ENCODE data around the gene PHACTR4.
"Not testable (repeated sequence)": the region's sequence is repeated elsewhere in the genome, so short reads cannot be mapped to it uniquely, and the experiment has no call there.

PHACTR4 gene

DNA sequence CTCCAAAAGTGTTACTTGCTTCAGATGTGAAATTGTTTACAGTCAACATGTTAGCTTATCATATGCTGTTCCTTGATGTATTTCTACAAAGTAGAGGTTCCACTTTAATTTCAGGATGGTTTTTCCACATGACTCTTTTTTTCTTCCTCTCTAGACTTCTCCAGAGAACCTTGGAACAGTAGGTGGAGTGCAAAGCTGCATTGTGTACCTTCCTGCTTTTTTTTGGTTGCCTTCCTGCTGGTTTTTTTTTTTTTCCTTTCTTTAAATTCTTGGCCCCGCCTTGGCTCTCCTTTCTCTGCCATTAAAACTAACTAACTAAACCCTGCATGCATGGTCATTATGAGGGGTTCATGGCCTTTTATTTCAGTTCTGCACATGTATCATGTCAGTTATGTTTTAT is 88.1 kb downstream of the PHACTR4 start:
- H3K27ac Mint-ChIP-seq, result no peak overlapping the region
- no peaks in the 10 kb centered on the region for H3K9me3 Mint-ChIP-seq

DNA sequence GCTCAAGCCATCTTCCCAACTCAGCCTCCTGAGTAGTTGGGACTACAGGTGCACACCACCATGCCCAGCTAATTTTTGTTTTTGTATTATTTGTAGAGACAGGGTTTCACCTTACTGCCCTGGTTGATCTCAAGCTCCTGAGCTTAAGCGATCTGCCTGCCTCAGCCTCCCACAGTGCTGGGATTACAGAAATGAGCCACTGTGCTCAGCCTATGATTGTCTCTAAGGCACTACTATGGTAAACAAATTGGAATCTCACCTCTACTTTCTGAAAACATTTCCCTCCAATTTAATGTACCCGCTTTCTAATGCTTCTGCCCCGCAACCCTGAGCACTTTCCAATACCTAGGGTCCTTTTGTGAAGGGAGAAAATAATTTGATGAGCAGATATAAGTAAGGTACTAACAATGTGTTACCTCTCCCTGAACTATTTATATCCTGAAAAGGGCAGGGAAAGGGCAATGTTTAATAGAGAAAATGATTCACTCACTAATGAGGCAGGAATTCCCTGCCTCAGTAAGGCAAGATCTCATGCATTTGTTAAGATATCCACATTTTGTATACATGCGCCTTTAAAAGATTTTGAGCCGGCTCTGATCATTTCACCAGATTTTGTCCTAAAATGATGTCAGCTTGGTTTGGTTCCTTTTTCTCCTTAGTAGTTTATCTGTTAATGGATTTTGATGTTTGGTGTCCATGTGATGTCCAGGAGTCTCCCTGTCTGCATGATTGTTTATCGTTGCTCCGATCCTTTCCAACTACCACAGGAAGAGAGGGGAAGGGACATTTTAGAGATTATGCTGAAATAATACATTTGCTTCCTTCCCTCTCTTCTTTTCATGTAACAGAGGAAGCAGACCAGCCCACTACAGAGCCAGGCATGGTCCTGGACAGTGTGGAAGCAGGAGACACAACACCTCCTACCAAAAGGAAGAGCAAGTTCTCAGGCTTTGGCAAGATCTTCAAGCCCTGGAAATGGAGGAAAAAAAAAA is 89.0 kb downstream of the PHACTR4 start:
- H3K4me1 Mint-ChIP-seq (ENCODE audit: low read depth), result peaks cover 24% of the 10 kb centered on the region
- no peak overlapping the region for H3K27ac Mint-ChIP-seq
- H3K27me3 Mint-ChIP-seq (ENCODE audit: low read depth), result no peaks in the 10 kb centered on the region
- peaks cover 25% of the 10 kb centered on the region for H3K36me3 Mint-ChIP-seq (ENCODE audit: low read depth)
- no peak overlapping the region for H3K4me3 Mint-ChIP-seq
- no peak for DNase-seq (ENCODE audit: low spot score)
- no peaks in the 10 kb centered on the region for H3K9me3 Mint-ChIP-seq

More for the DNA sequence above, 88.1 kb downstream of the PHACTR4 start:
- no peak for DNase-seq (ENCODE audit: low spot score)
- H3K4me3 Mint-ChIP-seq, result no peak overlapping the region
- H3K4me1 Mint-ChIP-seq (ENCODE audit: low read depth), result peaks cover 27% of the 10 kb centered on the region
- H3K36me3 Mint-ChIP-seq (ENCODE audit: low read depth), result peaks cover 24% of the 10 kb centered on the region
- H3K27me3 Mint-ChIP-seq (ENCODE audit: low read depth), result no peaks in the 10 kb centered on the region

DNA sequence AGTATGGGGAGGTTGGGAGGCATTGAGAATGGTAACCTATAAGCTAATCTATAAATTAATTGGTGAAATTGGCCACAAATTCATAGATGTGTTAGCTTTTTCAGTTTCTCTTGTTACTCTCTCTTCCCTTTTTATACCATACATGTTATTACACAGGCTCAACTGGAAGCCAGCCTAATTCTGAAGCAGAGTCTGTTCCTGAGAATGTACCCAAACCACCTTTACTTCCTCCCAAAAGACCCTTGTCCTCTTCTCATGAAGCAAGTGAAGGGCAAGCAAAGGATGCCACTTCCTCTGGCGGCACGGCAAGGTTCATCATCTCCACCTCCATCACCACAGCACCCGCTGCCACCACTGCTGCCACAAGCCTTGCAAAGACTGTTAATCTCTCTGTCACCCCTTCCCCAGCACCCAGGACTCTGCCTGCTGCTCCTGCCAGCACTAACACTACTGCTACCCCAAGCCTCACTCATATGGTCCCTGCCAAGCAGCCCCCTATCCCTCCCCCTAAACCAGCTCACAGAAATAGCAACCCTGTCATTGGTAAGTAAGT is 96.8 kb downstream of the PHACTR4 start:
- no peak for DNase-seq (ENCODE audit: low spot score)
- H3K4me1 Mint-ChIP-seq (ENCODE audit: low read depth), result peaks cover 19% of the 10 kb centered on the region
- H3K9me3 Mint-ChIP-seq, result no peaks in the 10 kb centered on the region
- no peaks in the 10 kb centered on the region for H3K27me3 Mint-ChIP-seq (ENCODE audit: low read depth)
- no peak overlapping the region for H3K4me3 Mint-ChIP-seq
- peaks cover 25% of the 10 kb centered on the region for H3K36me3 Mint-ChIP-seq (ENCODE audit: low read depth)
- H3K27ac Mint-ChIP-seq, result peak overlapping the region; percentile 47

DNA sequence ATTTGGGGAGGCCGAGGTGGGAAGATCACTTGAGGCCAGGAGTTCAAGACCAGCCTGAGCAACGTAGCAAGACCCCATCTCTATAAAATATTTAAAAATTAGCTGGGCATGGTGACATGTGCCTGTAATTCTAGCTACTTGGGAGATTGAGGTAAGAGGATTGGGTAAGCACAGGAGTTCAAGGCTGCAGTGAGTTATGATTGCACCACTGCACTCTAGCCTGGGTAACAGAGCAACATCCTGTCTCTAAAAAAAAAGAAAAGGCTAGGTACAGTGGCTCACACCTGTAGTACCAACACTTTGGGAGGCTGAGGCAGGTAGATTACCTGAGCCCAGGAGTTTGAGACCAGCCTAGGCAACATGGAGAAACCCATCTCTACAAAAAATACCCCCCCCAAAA is 100.6 kb downstream of the PHACTR4 start:
- Mint-ChIP-seq H3K27ac (no peak overlapping the region), H3K27me3 (ENCODE audit: low read depth) (no peaks in the 10 kb centered on the region), H3K4me3 (no peak overlapping the region), H3K36me3 (ENCODE audit: low read depth) (peaks cover 25% of the 10 kb centered on the region), H3K9me3 (no peaks in the 10 kb centered on the region), H3K4me1 (ENCODE audit: low read depth) (peaks cover 18% of the 10 kb centered on the region)
- DNase-seq (ENCODE audit: low spot score), result no peak

DNA sequence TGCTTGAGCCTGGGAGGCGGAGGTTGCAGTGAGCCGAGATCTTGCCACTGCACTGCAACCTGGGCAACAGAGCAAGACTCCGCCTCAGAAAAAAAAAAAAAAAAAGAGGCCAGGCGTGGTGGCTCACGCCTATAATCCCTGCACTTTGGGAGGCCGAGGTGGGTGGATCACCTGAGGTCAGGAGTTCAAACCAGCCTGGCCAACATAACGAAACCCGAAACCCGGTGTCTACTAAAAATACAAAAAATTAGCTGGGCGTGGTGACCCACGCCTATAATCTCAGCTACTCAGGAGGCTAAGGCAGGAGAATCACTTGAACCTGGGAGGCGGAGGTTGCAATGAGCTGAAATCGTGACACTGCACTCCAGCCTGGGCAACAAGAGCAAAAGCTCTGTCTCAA is 110.0 kb downstream of the PHACTR4 start:
- peaks cover 29% of the 10 kb centered on the region for H3K36me3 Mint-ChIP-seq (ENCODE audit: low read depth)
- not testable (repeated sequence) for H3K4me1 Mint-ChIP-seq (ENCODE audit: low read depth); H3K9me3 Mint-ChIP-seq; H3K4me3 Mint-ChIP-seq; H3K27ac Mint-ChIP-seq; H3K27me3 Mint-ChIP-seq (ENCODE audit: low read depth); DNase-seq (ENCODE audit: low spot score)

DNA sequence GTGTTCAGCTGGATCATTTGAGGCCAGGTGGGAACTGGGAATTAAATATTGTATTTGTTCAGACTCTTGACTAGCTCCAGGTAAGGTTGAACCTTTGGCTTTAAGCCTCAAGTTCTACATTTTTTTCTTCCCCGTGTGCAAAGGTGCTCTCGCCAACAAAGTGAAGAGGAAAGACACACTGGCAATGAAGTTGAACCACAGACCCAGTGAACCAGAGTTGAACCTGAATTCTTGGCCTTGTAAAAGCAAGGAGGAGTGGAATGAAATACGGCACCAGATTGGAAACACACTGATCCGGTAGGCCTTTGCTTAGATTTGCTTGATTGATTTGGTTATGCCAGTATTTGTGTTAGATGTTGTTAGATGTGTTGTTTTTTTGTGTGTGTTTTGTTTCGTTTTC is 110.8 kb downstream of the PHACTR4 start:
- Mint-ChIP-seq H3K27me3 (ENCODE audit: low read depth) (no peaks in the 10 kb centered on the region), H3K4me3 (no peak overlapping the region), H3K4me1 (ENCODE audit: low read depth) (no peaks in the 10 kb centered on the region), H3K36me3 (ENCODE audit: low read depth) (peaks cover 31% of the 10 kb centered on the region), H3K27ac (no peak overlapping the region), H3K9me3 (no peaks in the 10 kb centered on the region)
- no peak for DNase-seq (ENCODE audit: low spot score)

DNA sequence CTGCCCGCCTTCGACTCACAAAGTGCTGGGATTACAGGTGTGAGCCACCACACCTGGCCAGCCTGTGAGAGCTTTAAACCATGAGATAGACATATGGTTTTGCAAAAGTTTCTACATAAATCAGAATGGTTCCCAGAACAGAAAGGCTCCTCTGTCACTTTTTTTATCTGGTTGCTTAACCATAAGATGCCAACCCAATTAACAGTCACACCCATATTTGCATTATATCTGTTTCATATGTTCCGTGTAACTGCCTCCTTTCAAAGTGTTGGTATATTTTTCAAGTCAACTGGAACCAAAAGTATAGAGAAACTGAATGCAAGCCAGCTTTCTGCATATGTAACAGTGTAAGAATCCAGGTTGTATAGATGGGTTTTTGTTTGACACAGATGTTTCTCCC is 112.6 kb downstream of the PHACTR4 start:
- Mint-ChIP-seq H3K27ac (no peak overlapping the region), H3K27me3 (ENCODE audit: low read depth) (no peaks in the 10 kb centered on the region), H3K4me1 (ENCODE audit: low read depth) (no peaks in the 10 kb centered on the region), H3K4me3 (no peak overlapping the region), H3K36me3 (ENCODE audit: low read depth) (peaks cover 26% of the 10 kb centered on the region), H3K9me3 (no peaks in the 10 kb centered on the region)
- DNase-seq (ENCODE audit: low spot score), result no peak

DNA sequence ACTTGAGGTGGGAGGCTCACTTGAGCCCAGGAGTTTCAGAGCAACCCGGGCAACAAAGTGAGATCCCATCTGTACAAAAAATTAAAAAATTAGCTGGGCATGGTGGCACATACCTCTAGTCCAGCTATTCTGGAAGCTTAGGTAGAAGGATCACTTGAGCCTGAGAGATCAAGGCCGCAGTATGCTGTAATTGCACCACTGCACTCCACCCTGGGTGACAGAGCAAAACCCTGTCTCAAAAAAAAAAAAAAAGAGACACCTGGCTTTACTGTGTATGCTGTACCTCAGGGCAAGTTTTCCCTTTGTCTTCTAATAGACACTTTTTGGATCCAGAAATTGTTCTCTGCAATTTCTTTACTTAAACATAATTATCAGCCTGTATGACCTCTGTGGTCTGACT is 113.2 kb downstream of the PHACTR4 start:
- no peak overlapping the region for H3K27ac Mint-ChIP-seq
- H3K4me3 Mint-ChIP-seq, result no peak overlapping the region
- no peak for DNase-seq (ENCODE audit: low spot score)
- H3K9me3 Mint-ChIP-seq, result no peaks in the 10 kb centered on the region
- no peaks in the 10 kb centered on the region for H3K4me1 Mint-ChIP-seq (ENCODE audit: low read depth)
- H3K27me3 Mint-ChIP-seq (ENCODE audit: low read depth), result no peaks in the 10 kb centered on the region
- H3K36me3 Mint-ChIP-seq (ENCODE audit: low read depth), result peaks cover 23% of the 10 kb centered on the region

DNA sequence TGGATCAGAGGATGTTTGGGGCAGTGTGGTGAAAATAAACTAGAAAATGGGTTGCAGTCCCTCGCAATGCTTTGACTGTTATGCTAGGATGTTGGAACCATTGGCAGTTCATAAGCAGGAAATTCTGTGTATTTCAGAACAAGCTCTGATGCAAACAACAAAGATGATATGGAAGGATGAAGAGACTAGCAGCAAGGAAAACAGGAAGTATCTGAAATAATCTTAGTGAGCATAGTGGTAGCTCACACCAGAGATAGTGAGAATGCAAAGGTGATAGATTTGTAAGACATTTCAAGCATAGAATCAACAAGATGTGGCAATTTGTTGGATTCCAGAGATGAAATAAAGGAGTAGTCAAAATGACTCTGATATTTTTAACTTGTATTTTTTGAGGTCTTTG is 125.2 kb downstream of the PHACTR4 start:
- peak overlapping the region; percentile 50 for H3K27ac Mint-ChIP-seq
- DNase-seq (ENCODE audit: low spot score), result no peak
- no peaks in the 10 kb centered on the region for H3K9me3 Mint-ChIP-seq
- peaks cover 32% of the 10 kb centered on the region for H3K36me3 Mint-ChIP-seq (ENCODE audit: low read depth)
- no peaks in the 10 kb centered on the region for H3K27me3 Mint-ChIP-seq (ENCODE audit: low read depth)
- H3K4me3 Mint-ChIP-seq, result no peak overlapping the region
- H3K4me1 Mint-ChIP-seq (ENCODE audit: low read depth), result peaks cover 4% of the 10 kb centered on the region

DNA sequence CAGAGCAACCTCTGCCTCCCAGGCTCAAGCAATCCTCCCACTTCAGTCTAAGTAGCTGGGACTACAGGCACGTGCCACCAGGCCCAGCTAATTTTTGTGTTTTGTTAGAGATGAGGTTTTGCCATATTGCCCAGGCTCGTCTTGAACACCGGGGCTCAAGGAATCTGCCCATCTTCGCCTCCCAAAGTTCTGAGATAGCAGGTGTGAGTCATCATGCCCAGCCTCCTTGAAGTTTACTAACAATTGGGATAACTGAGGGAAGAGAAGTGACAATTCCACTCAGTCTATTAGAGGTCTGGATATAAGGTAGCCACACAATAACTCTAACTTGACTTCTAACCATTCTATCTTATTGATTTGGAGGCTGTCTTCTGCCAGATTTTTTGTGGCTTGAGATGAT is 130.0 kb downstream of the PHACTR4 start:
- H3K4me3 Mint-ChIP-seq, result no peak overlapping the region
- no peaks in the 10 kb centered on the region for H3K9me3 Mint-ChIP-seq
- H3K36me3 Mint-ChIP-seq (ENCODE audit: low read depth), result peaks cover 21% of the 10 kb centered on the region

DNA sequence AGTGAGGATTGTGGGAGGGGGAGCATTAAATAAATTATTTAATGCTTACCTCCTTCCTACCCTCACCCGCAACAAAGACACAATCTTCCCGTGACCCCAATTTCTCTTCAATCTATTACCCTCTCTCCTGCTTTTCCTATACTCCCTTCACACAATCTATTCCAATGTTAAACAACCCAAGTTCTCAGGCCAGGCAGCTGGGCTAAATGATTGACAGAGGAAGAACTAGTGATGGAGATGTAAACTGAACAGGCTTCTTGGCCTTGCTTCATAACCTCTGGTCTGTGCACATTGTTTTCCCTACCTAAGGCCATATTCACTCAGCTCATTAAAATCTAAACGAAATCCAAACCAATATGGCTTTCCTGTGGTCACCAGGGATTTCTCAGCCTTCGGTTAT is 132.4 kb downstream of the PHACTR4 start:
- Mint-ChIP-seq H3K9me3 (no peaks in the 10 kb centered on the region), H3K4me3 (no peak overlapping the region), H3K27me3 (ENCODE audit: low read depth) (peaks cover 3% of the 10 kb centered on the region), H3K4me1 (ENCODE audit: low read depth) (peaks cover 16% of the 10 kb centered on the region), H3K36me3 (ENCODE audit: low read depth) (peaks cover 20% of the 10 kb centered on the region), H3K27ac (no peak overlapping the region)
- no peak for DNase-seq (ENCODE audit: low spot score)

More for the DNA sequence above, 130.0 kb downstream of the PHACTR4 start:
- Mint-ChIP-seq H3K4me1 (ENCODE audit: low read depth) (peaks cover 11% of the 10 kb centered on the region), H3K27ac (no peak overlapping the region), H3K27me3 (ENCODE audit: low read depth) (no peaks in the 10 kb centered on the region)
- no peak for DNase-seq (ENCODE audit: low spot score)

DNA sequence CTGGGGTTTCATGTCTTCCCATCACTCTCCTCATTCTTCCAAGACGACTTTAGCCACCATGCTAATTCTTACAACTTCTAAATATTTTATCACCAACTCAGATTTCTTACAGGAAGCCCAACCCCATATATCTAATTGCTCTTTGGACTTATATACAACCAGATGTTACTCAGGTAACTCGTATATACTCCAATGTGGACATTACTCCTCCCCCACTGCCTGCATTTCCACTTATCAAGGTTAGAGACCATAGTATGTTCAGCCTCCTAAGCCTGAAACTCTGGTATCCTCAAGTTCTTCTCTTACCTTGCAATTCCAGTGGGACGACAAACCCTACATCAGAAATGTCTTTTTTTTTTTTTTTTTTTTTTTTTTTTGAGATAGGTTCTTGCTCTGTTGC is 133.6 kb downstream of the PHACTR4 start:
- no peak for DNase-seq (ENCODE audit: low spot score)
- Mint-ChIP-seq H3K27ac (no peak overlapping the region), H3K36me3 (ENCODE audit: low read depth) (peaks cover 30% of the 10 kb centered on the region), H3K4me3 (no peak overlapping the region), H3K27me3 (ENCODE audit: low read depth) (peaks cover 3% of the 10 kb centered on the region), H3K9me3 (no peaks in the 10 kb centered on the region), H3K4me1 (ENCODE audit: low read depth) (peaks cover 16% of the 10 kb centered on the region)

DNA sequence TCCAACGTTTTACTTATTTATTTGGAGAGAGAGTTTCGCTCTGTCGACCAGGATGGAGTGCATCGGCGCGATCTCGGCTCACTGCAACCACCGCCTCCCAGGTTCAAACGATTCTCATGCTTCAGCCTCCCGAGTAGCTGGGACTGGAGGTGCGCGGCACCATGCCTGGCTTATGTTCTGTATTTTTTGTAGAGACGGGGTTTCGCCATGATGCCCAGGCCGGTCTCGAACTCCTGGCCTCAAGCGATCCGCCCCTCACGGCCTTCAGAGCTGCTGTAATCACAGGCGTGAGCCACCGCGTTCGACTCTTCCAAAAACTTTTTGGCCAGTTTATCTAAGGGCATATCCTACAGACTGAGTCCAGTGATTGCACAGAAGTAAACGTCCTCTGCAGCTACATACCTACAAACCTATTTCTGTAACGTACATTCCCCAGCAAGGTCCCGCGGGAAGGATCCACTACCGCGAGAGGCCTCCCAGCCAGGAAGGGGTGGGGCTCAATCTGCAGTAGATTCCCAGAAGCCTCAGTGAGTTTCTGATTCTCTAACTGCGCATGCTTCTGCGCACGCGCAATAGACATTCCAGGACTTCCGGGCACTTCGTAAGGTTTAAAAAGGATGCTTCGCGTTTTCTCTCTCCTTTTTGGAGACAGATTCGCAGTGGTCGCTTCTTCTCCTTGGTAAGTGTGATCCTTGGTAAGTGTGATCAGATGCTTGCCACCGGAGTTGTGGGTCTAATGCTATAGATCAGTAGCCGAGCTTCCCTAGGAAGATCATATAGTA is 136.1 kb downstream of the PHACTR4 start, which contains the start of gene RCC1:
Gene RCC1, plus strand, starts transcription at position 638 of the 782 bp plus-strand sequence. CDS start 23,824 bp downstream, outside the sequence.
- Mint-ChIP-seq H3K4me3 (peak within 1 kb of the TSS; percentile 98), H3K4me1 (ENCODE audit: low read depth) (peaks cover 37% of the 10 kb centered on the region), H3K36me3 (ENCODE audit: low read depth) (peaks cover 50% of the 10 kb centered on the region), H3K27ac (peak within 1 kb of the TSS; percentile 95), H3K27me3 (ENCODE audit: low read depth) (peaks cover 3% of the 10 kb centered on the region), H3K9me3 (no peaks in the 10 kb centered on the region)
- peak; percentile 98 for DNase-seq (ENCODE audit: low spot score)

DNA sequence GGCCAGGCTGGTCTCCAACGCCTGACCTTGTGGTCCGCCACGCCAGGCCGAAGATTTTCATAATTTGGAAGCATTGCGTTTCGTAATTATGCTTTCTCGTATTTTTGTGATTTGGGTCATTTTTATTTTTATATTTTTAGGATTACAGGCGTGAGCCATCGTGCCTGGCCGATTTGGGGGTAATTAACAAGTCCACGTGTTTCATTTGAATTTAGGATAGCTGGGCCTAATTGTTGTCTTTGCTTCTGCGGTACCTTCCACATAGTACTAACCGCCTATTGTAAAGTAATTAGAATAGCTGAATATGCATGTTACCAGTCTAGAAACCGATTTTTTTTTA is 137.3 kb downstream of the PHACTR4 start:
- Mint-ChIP-seq H3K27me3 (ENCODE audit: low read depth) (peaks cover 3% of the 10 kb centered on the region), H3K4me1 (ENCODE audit: low read depth) (peaks cover 33% of the 10 kb centered on the region), H3K36me3 (ENCODE audit: low read depth) (peaks cover 60% of the 10 kb centered on the region), H3K27ac (peak overlapping the region; percentile 95), H3K9me3 (no peaks in the 10 kb centered on the region), H3K4me3 (peak overlapping the region; percentile 98)
- DNase-seq (ENCODE audit: low spot score), result no peak
